ENCODE results near the gene PPP1R7. TPM values are rescaled to one million over a fixed set of nuclear protein-coding genes. Genes with fewer than 3 reads are reported as not detected.

The PPP1R7 gene
- total and polyA plus RNA-seq, 8 donors, result 61.6 to 80.0 (median 71.3) TPM

GRCh38 chr2:241184901-241185300, 34.6 kb downstream of the PPP1R7 start:
- peaks cover 0 to 40% of the 10 kb centered on the region in 2 donors for H3K36me3 ChIP-seq
- H3K27me3 ChIP-seq, result no peaks in the 10 kb centered on the region
- H3K27ac ChIP-seq, result no peak overlapping the region
- no peak for TF ChIP-seq CTCF (IDR thresholded peaks at IDR 0.05)
- ATAC-seq (no peak), DNase-seq (no peak)
- no peaks in the 10 kb centered on the region for H3K4me1 ChIP-seq
- no peaks in the 10 kb centered on the region for H3K9me3 ChIP-seq
- H3K4me3 ChIP-seq, result no peak overlapping the region
- intact Hi-C loops (cut with DNase I), result no loop called here

DNA sequence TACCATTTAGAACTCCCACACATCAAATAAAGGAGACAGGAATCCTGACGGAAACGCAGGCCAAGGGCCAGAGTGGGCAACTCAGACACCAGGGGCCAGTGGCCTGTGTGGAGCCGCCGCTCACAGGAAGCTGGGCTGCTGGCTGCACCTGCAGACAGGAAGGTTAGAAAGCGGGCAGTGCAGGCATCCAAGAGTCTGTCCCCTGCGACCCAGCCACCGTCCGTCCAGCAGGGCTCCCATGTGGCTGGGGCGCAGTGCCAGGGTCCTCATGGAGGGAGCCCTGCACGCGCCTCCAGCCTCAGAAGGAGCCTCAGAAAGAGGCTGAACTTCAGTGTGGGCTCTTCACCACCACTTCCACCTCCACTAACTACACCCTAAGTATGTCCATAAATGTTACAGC, 35.7 kb downstream of the PPP1R7 start:
- ATAC-seq, result no peak

DNA sequence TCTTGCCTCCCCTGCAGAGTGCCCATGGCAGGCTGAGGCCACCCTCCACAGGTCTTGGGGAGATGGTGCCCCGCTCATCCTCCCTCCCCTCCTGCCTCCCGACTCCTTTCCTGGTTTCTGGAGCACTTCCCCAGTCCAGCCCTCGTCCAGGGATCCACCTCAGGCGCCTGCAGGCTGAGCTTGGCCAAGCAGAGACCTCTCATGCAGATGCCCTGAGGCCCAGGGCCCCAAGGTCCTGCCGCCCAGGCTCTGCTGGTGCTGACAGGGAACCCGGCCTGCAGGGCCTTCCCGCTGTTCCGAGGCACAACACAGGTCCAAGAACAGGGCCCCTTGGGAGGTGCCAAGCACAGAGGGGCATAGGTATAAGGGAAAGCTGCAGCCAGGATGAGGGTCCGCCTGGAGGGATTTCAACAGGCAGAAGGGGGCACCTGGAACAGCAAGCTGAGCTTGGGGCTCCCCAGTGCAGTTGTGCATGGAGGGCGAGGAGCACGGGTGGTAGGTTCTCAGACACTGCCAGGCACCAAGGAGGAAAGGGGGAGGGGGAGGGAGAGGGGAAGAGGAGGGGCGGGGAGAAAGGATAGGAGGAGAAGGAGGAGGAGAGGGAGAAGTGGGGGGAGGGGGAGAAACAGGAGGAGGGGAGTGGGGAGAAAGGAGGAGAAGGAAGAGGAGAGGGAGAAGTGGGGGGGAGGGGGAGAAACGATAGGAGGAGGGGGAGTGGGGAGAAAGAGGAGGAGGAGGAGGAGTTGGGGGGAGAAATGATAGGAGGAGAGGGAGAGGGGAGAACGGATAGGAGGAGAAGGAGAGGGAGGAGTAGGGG, 37.0 kb downstream of the PPP1R7 start:
- intact Hi-C loops (cut with DNase I), result no loop called here

More for the DNA sequence above, 35.7 kb downstream of the PPP1R7 start:
- Histone ChIP-seq H3K27me3 (no peaks in the 10 kb centered on the region), H3K36me3 (peaks cover 0 to 30% of the 10 kb centered on the region in 2 donors), H3K4me3 (no peak overlapping the region), H3K4me1 (no peaks in the 10 kb centered on the region), H3K27ac (no peak overlapping the region), H3K9me3 (no peaks in the 10 kb centered on the region)
- TF ChIP-seq CTCF (IDR thresholded peaks at IDR 0.05), result no peak
- no peak for DNase-seq
- intact Hi-C loops (cut with DNase I), result no loop called here

GRCh38 chr2:241187918-241188234, 37.6 kb downstream of the PPP1R7 start:
- H3K36me3 ChIP-seq, result peaks cover 0 to 11% of the 10 kb centered on the region in 2 donors

More for the DNA sequence above, 37.0 kb downstream of the PPP1R7 start:
- H3K27ac ChIP-seq, result no peak overlapping the region
- no peak overlapping the region for H3K4me3 ChIP-seq
- no peak for TF ChIP-seq CTCF (IDR thresholded peaks at IDR 0.05)
- no peak for ATAC-seq
- H3K4me1 ChIP-seq, result no peaks in the 10 kb centered on the region
- no peak for DNase-seq
- H3K27me3 ChIP-seq, result no peaks in the 10 kb centered on the region
- peaks cover 0 to 16% of the 10 kb centered on the region in 2 donors for H3K36me3 ChIP-seq
- no peaks in the 10 kb centered on the region for H3K9me3 ChIP-seq

More at GRCh38 chr2:241187918-241188234, 37.6 kb downstream of the PPP1R7 start:
- ATAC-seq (no peak), DNase-seq (no peak)
- no peaks in the 10 kb centered on the region for H3K9me3 ChIP-seq
- TF ChIP-seq CTCF (IDR thresholded peaks at IDR 0.05), result no peak
- H3K4me1 ChIP-seq, result no peaks in the 10 kb centered on the region
- no peaks in the 10 kb centered on the region for H3K27me3 ChIP-seq
- no peak overlapping the region for H3K4me3 ChIP-seq
- intact Hi-C loops (cut with DNase I), result no loop called here
- no peak overlapping the region for H3K27ac ChIP-seq

Measured in left lung (tissue), 10 donors.